Ovary (tissue), 9 donors: ENCODE data around the gene WDR7. TPM values are rescaled to one million over a fixed set of nuclear protein-coding genes. Genes with fewer than 3 reads are reported as not detected.

Experiments used
- DNase-seq, 5 donors: peaks; one replicate each; pipeline ENCODE4 v3.0.0-alpha.2; 2019 to 2020
- H3K27ac ChIP-seq, 2 donors: fragments of 200-600 bp; one replicate each; pipeline versions ENCODE4 v1.5.1 to v1.8.0; 2019 to 2022
- H3K27me3 ChIP-seq: fragments of 200-600 bp; one replicate; pipeline ENCODE4 v1.8.0; 2022
- H3K36me3 ChIP-seq: fragments of 200-600 bp; sonication (generic); one replicate; pipeline ENCODE4 v1.5.1; 2019
- H3K4me1 ChIP-seq: one replicate; pipeline ENCODE4 v1.8.1; 2013; ENCODE audit warnings: mild to moderate bottlenecking, moderate library complexity; ENCODE audit not compliant: insufficient read depth
- H3K4me3 ChIP-seq: fragments of 200-600 bp; sonication (generic); one replicate; pipeline ENCODE4 v1.5.1; 2017
- H3K9me3 ChIP-seq, 2 donors: fragments of 200-600 bp in 1 of 2; sonication (generic) in 1 of 2; one replicate each; pipeline versions ENCODE4 v1.5.1 to v1.8.1; 2013 to 2019; ENCODE audit warnings: mild to moderate bottlenecking in 1 of 2, moderate library complexity in 1 of 2
- CTCF ChIP-seq, 3 donors: fragments of 450-650 bp in 2 of 3; fragments of 200-600 bp in 1 of 3; IDR thresholded peaks; one replicate each; pipeline versions ENCODE4 v1.5.1 to v1.8.0; 2016 to 2022; ENCODE audit warnings: antibody characterized with exemption in 3 of 3, mild to moderate bottlenecking in 1 of 3
- EP300 ChIP-seq: sonication (generic); formaldehyde crosslinking; IDR thresholded peaks from one replicate; pipeline ENCODE4 v1.6.1; 2017; ENCODE audit warnings: antibody characterized with exemption
- POLR2A ChIP-seq: fragments of 450-650 bp; IDR thresholded peaks from one replicate; pipeline ENCODE4 v1.6.1; 2017; ENCODE audit warnings: antibody characterized with exemption, mild to moderate bottlenecking, moderate library complexity
- WGBS, 3 donors: extraction: QIAGEN DNeasy Blood & Tissue Kit in 1 of 3; methylation state at CpG; one replicate each; pipeline versions ENCODE4 v1.1.5 to v1.1.7; 2013 to 2017; 5-methylcytosine and 5-hydroxymethylcytosine counted together
- intact Hi-C, 4 donors: fragments of 100-400 bp; cut with DNase I; formaldehyde crosslinking; loops; one replicate each; pipeline versions ENCODE4 v1.11.0 to v1.15.1; 2022 to 2023
- polyA plus RNA-seq, 2 donors: library from polyadenylated mRNA; stranded (reverse); fragments of 200-250 nt in 1 of 2; fragments of 350-450 nt in 1 of 2; fragmentation: Illumina TruSeq in 1 of 2; extraction: RNeasy Lipid Tissue Mini Kit (QIAGEN cat#74804) in 1 of 2; gene quantifications; one replicate each; pipeline ENCODE4 v1.2.3, GENCODE V29; 2013 to 2014
- total RNA-seq, 7 donors: library from RNA; depleted of rRNA in 2 of 7; stranded (reverse); fragments of >200 nt in 2 of 7; fragmentation: NEBNext Ultra II Directional in 3 of 7; extraction: Animal tissue kit (Norgen Biotek cat#: 25700) in 3 of 7; gene quantifications; one replicate each; pipeline versions ENCODE4 v1.1.0 to v1.2.4, GENCODE V29; 2016 to 2023
- donor health status: DM: no; HTN: no; CAD: no; lungs with moderate emphysema.
- donor health status: DM: no; HTN: no; CAD: no.
- donor health status: Bipolar disorder and iron deficiency.
- donor health status: DM: yes; HTN: yes; CAD: no.
- donor health status: DM: no; HTN: no; CAD: no.
- donor health status: DM: yes; HTN: yes; CAD: no.

WDR7 gene
- total and polyA plus RNA-seq, 9 donors = 4.8 to 29.1 (median 24.7) TPM

- no peak overlapping the region for H3K27ac ChIP-seq
- no peak overlapping the region for H3K4me3 ChIP-seq
- DNase-seq = no peak
- no peaks in the 10 kb centered on the region for H3K9me3 ChIP-seq
- no peaks in the 10 kb centered on the region for H3K27me3 ChIP-seq
- intact Hi-C loops = no loop called here
- WGBS, 3 donors = 83 to 91% (median 85%) methylated on average over 3 of the region's 3 CpGs
- no peaks in the 10 kb centered on the region for H3K4me1 ChIP-seq
- TF ChIP-seq POLR2A (no peak), CTCF (IDR thresholded peaks at IDR 0.05) (no peak)
- H3K36me3 ChIP-seq = no peaks in the 10 kb centered on the region
Observed at GRCh38 chr18:56934906-56935305, 283.7 kb downstream of the WDR7 start.

GRCh38 chr18:56935434-56936040 is 284.4 kb downstream of the WDR7 start:
- no peaks in the 10 kb centered on the region for H3K36me3 ChIP-seq
- DNase-seq = no peak
- TF ChIP-seq POLR2A (no peak), EP300 (no peak), CTCF (IDR thresholded peaks at IDR 0.05) (no peak)
- H3K4me1 ChIP-seq = no peaks in the 10 kb centered on the region
- no peak overlapping the region for H3K4me3 ChIP-seq
- no peaks in the 10 kb centered on the region for H3K9me3 ChIP-seq
- no peak overlapping the region for H3K27ac ChIP-seq
- 92 to 94% (median 94%) methylated on average over 10 of the region's 10 CpGs for WGBS, 3 donors
- intact Hi-C loops = no loop called here
- H3K27me3 ChIP-seq = no peaks in the 10 kb centered on the region

- intact Hi-C loops = no loop called here
- no peak overlapping the region for H3K4me3 ChIP-seq
- DNase-seq = no peak
- no peaks in the 10 kb centered on the region for H3K9me3 ChIP-seq
- H3K27me3 ChIP-seq = no peaks in the 10 kb centered on the region
- WGBS, 3 donors = 85 to 93% (median 88%) methylated on average over 1 of the region's 1 CpG
- H3K36me3 ChIP-seq = no peaks in the 10 kb centered on the region
- no peak for TF ChIP-seq CTCF (IDR thresholded peaks at IDR 0.05)
- TF ChIP-seq POLR2A = no peak
- no peak for TF ChIP-seq EP300
- no peaks in the 10 kb centered on the region for H3K4me1 ChIP-seq
- no peak overlapping the region for H3K27ac ChIP-seq
Observed at GRCh38 chr18:56936457-56936856, 285.3 kb downstream of the WDR7 start.

- H3K27ac ChIP-seq = no peak overlapping the region
- H3K27me3 ChIP-seq = no peaks in the 10 kb centered on the region
- no peak for DNase-seq
- TF ChIP-seq CTCF (IDR thresholded peaks at IDR 0.05) = no peak
- TF ChIP-seq POLR2A = no peak
- no peak for TF ChIP-seq EP300
- no peak overlapping the region for H3K4me3 ChIP-seq
- WGBS, 3 donors = 51 to 54% (median 54%) methylated on average over 3 of the region's 3 CpGs
- H3K36me3 ChIP-seq = no peaks in the 10 kb centered on the region
- H3K4me1 ChIP-seq = no peaks in the 10 kb centered on the region
- no peaks in the 10 kb centered on the region for H3K9me3 ChIP-seq
- intact Hi-C loops = no loop called here
Observed at GRCh38 chr18:56937874-56938430, 286.8 kb downstream of the WDR7 start.
